Osteoblast (primary cell): Measurements from ENCODE around the gene PAX4. TPM values are rescaled to one million over a fixed set of nuclear protein-coding genes. Genes with fewer than 3 reads are reported as not detected.

ENCODE experiments used
- DNase-seq: peaks from one replicate; pipeline ENCODE4 v3.0.0; 2011; ENCODE audit warnings: low spot score, mixed read lengths; ENCODE audit not compliant: insufficient read length; ENCODE audit errors: missing footprints
- H2AFZ ChIP-seq: 2 replicates; pipeline ENCODE4 v1.6.0; 2011; ENCODE audit warnings: mild to moderate bottlenecking, low read length
- H3K27ac ChIP-seq: 2 replicates; pipeline ENCODE4 v1.5.1; 2011; ENCODE audit warnings: mild to moderate bottlenecking, low read depth, low read length, moderate library complexity
- H3K27me3 ChIP-seq: 2 replicates; pipeline ENCODE4 v1.6.0; 2012; ENCODE audit warnings: mild to moderate bottlenecking, control low read depth, inconsistent platforms, low read length, moderate library complexity; ENCODE audit not compliant: insufficient read depth
- H3K36me3 ChIP-seq: 2 replicates; pipeline ENCODE4 v1.5.1; 2011; ENCODE audit warnings: mild to moderate bottlenecking, low read length, control low read depth, moderate library complexity; ENCODE audit not compliant: insufficient read depth
- H3K4me1 ChIP-seq: 2 replicates; pipeline ENCODE4 v1.5.1; 2011; ENCODE audit warnings: mild to moderate bottlenecking, low read length, control low read depth, moderate library complexity; ENCODE audit not compliant: insufficient read depth
- H3K4me2 ChIP-seq: 2 replicates; pipeline ENCODE4 v1.6.0; 2011; ENCODE audit warnings: mild to moderate bottlenecking, low read length; ENCODE audit not compliant: insufficient read depth
- H3K4me3 ChIP-seq: fragments of 200-600 bp; sonication (generic); 3 replicates; pipeline ENCODE4 v1.5.1; 2012; ENCODE audit warnings: mild to moderate bottlenecking, low read length, inconsistent platforms; ENCODE audit not compliant: insufficient read depth
- H3K79me2 ChIP-seq: 2 replicates; pipeline ENCODE4 v1.6.0; 2012; ENCODE audit warnings: mild to moderate bottlenecking, low read length, control low read depth, inconsistent platforms; ENCODE audit not compliant: insufficient read depth
- H3K9me3 ChIP-seq: 2 replicates; pipeline ENCODE4 v1.5.1; 2011; ENCODE audit warnings: low read depth, low read length, control low read depth
- H4K20me1 ChIP-seq: 2 replicates; pipeline ENCODE4 v1.6.0; 2012; ENCODE audit warnings: mild to moderate bottlenecking, low read length, control low read depth; ENCODE audit not compliant: insufficient read depth
- CTCF ChIP-seq: IDR thresholded peaks from 2 replicates; pipeline ENCODE4 v1.5.1; 2011; ENCODE audit warnings: mild to moderate bottlenecking, low read depth, low read length, moderate library complexity; ENCODE audit errors: extremely low read depth
- total RNA-seq: library from RNA; depleted of rRNA; stranded (reverse); fragments of >200 nt; gene quantifications from 2 replicates; pipeline ENCODE4 v1.2.3, GENCODE V29; 2012

The PAX4 gene
- total RNA-seq, 1 donor: not detected

DNA sequence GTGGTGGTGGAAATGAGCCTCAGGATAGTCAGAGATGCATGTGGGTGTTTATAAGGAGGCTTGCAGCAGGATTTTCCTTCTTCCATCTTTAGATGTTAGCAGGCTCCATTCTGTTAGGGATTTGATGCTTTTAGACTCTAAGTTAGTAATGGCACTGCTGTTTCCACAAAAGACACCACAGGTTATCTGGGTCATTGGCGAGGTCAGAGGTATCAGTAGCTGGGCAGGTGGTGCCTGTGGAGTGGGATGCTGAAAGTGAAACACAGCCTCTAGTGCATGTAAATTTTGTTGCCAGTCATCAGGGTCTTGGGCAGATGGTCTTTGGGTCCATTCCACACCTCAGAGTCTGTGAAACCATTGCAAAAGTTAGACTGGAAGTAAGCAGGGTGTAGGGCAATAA is 833 bp upstream of the PAX4 start:
- Histone ChIP-seq H2AFZ (no peak overlapping the region), H3K4me2 (no peak overlapping the region), H3K4me1 (no peaks in the 10 kb centered on the region), H3K27ac (no peak overlapping the region), H3K36me3 (no peaks in the 10 kb centered on the region), H3K27me3 (peaks cover 84% of the 10 kb centered on the region), H4K20me1 (peaks cover 2% of the 10 kb centered on the region), H3K4me3 (no peak overlapping the region), H3K79me2 (no peaks in the 10 kb centered on the region), H3K9me3 (no peaks in the 10 kb centered on the region)
- DNase-seq: no peak
- no peak for TF ChIP-seq CTCF

DNA sequence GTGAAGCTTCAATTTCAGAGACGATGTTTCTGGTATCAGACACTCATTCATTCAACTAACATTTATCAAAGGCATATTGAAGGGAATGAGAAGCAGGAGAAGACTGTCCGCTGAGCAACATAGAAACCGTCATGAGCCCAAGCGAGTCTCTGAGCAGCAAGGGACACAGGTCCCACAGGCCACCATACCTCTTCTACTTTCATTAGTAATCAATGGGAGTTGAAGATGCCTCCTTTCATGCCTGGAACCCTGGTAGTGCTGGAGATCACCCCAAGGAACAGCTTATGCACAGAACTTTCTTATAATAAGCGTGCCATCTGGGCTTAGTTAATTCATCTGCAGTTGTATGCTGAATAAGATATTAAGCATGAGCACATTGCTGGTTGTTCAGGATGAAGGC is 1.2 kb downstream of the PAX4 start:
- peaks cover 72% of the 10 kb centered on the region for H3K27me3 ChIP-seq
- H3K4me2 ChIP-seq: no peak overlapping the region
- no peak for TF ChIP-seq CTCF
- peaks cover 2% of the 10 kb centered on the region for H4K20me1 ChIP-seq
- H2AFZ ChIP-seq: no peak overlapping the region
- no peaks in the 10 kb centered on the region for H3K9me3 ChIP-seq
- H3K36me3 ChIP-seq: no peaks in the 10 kb centered on the region
- H3K4me3 ChIP-seq: no peak overlapping the region
- DNase-seq: no peak
- no peak overlapping the region for H3K27ac ChIP-seq
- H3K4me1 ChIP-seq: no peaks in the 10 kb centered on the region
- no peaks in the 10 kb centered on the region for H3K79me2 ChIP-seq

DNA sequence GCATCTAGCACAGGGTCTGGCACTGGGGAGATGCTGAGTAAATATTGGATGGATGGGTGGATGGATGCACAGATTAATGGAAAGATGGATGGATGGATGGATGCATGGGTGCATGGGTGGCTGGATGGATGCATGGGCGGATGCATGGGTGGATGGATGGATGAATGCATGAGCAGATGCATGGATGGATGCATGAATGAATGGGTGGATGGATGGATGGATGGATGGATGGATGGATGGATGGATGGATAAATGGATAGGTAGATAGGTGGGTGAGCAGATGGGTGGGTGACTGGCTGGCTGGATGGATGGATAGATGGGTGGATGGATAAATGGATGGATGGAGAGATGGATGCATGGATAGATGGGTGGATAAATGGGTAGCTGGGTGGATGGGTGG is 5.7 kb downstream of the PAX4 start:
- no peak overlapping the region for H3K4me2 ChIP-seq
- H3K4me3 ChIP-seq: no peak overlapping the region
- TF ChIP-seq CTCF: no peak
- no peaks in the 10 kb centered on the region for H3K79me2 ChIP-seq
- no peak for DNase-seq
- no peaks in the 10 kb centered on the region for H3K9me3 ChIP-seq
- H3K27ac ChIP-seq: no peak overlapping the region
- H4K20me1 ChIP-seq: no peaks in the 10 kb centered on the region
- peaks cover 32% of the 10 kb centered on the region for H3K27me3 ChIP-seq
- H3K36me3 ChIP-seq: no peaks in the 10 kb centered on the region
- no peaks in the 10 kb centered on the region for H3K4me1 ChIP-seq
- H2AFZ ChIP-seq: no peak overlapping the region

DNA sequence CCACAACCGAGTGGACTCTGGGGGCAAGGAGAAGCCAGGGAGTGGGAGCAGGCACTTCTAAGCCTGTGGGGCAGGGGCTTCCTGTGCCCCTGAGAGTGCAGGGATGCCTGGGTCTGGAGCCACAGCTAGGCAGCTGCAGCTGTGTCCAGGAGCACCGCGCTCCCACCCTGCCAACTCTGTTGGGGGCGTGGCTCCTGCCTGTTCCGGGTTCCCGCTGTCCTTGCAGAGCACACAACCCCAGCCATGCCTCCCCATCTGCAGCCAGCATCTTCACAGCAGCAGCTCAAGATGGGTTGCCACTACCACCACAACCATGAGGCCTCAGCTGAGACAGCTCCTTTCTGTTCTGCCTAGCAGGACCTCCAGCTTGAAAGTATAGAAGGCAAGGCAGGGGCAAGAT is 8.6 kb downstream of the PAX4 start:
- H2AFZ ChIP-seq: no peak overlapping the region
- no peak for DNase-seq
- no peak for TF ChIP-seq CTCF
- no peak overlapping the region for H3K27ac ChIP-seq
- no peaks in the 10 kb centered on the region for H3K4me1 ChIP-seq
- H3K36me3 ChIP-seq: no peaks in the 10 kb centered on the region
- H3K79me2 ChIP-seq: no peaks in the 10 kb centered on the region
- H3K27me3 ChIP-seq: peaks cover 4% of the 10 kb centered on the region
- no peaks in the 10 kb centered on the region for H3K9me3 ChIP-seq
- H3K4me3 ChIP-seq: no peak overlapping the region
- no peaks in the 10 kb centered on the region for H4K20me1 ChIP-seq
- no peak overlapping the region for H3K4me2 ChIP-seq
